ENCODE data around the gene BLCAP. TPM values are rescaled to one million over a fixed set of nuclear protein-coding genes. Genes with fewer than 3 reads are reported as not detected.

The BLCAP gene
- total RNA-seq, 6 experiments from 2014 or later = 32.7 to 75.5 (median 47.8) TPM

DNA sequence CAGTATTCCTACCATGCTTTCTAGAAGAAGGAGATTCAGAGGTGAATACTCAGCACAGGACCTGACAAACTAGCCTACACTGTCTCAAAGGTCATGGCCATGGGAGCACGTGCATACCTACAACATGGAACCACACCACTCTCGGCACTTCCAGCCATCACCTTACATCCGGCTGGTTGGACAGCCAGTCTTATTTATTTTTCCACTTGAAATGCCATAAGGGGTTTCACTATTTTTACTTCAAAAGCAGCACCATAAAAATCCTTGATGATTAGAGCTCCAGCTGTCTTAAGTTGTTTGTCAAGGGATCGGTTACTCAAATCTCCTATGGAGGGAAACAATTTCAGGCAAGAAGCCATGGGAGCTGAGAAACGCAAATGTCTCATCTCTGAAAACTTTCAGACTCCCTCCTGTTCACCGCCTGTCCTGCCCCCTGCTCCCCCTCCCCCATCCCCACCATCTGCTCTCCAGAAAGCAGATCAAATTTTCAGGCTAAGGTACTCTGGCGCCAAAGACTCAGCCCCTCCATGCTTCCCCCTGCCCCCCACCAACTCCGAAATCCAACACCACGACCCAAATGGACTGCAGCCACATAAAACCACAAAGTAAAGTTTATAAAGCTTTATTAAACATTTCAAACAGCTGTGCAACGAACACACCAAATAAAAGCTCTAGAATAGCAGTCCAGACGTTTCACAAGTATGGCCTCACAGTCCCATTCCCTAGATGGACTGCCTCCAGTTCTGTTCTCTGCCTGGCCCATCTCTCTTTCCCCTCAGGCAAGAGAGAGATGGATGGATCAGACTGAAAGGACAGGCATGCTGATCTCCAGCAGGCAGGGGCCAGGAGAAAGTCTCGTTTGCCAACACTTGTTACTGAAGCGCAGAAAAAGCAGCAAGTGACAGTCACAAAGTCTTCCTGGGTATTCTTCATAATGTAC lies 10.6 kb downstream of the BLCAP start:
- Histone ChIP-seq H3K9me3 (no peaks in the 10 kb centered on the region), H3K4me1 (peaks cover 0 to 30% (median 14%) of the 10 kb centered on the region in 4 donors), H3K36me3 (peaks cover 0 to 46% (median 19%) of the 10 kb centered on the region in 4 donors), H3K27ac (no peak overlapping the region), H3K27me3 (no peaks in the 10 kb centered on the region), H3K4me3 (no peak overlapping the region)
- intact Hi-C loops (cut with DNase I) = loop anchor here in 1 of 2 donors (10.0 kb wide), 1 partner anchor 62 kb away; no protein-coding TSS in a partner anchor
- ATAC-seq (no peak), DNase-seq (peak in 1 of 3 donors; percentile 19)
- TF ChIP-seq, protein P1, sequence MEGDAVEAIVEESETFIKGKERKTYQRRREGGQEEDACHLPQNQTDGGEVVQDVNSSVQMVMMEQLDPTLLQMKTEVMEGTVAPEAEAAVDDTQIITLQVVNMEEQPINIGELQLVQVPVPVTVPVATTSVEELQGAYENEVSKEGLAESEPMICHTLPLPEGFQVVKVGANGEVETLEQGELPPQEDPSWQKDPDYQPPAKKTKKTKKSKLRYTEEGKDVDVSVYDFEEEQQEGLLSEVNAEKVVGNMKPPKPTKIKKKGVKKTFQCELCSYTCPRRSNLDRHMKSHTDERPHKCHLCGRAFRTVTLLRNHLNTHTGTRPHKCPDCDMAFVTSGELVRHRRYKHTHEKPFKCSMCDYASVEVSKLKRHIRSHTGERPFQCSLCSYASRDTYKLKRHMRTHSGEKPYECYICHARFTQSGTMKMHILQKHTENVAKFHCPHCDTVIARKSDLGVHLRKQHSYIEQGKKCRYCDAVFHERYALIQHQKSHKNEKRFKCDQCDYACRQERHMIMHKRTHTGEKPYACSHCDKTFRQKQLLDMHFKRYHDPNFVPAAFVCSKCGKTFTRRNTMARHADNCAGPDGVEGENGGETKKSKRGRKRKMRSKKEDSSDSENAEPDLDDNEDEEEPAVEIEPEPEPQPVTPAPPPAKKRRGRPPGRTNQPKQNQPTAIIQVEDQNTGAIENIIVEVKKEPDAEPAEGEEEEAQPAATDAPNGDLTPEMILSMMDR (IDR thresholded peaks at IDR 0.05) = no peak
- no peak for TF ChIP-seq POLR2A (IDR thresholded peaks at IDR 0.05)
- 67% methylated on average over 12 of the region's 13 CpGs for WGBS (ENCODE audit: insufficient coverage, low coverage, low lambda C conversion rate, missing lambda C conversion rate)

DNA sequence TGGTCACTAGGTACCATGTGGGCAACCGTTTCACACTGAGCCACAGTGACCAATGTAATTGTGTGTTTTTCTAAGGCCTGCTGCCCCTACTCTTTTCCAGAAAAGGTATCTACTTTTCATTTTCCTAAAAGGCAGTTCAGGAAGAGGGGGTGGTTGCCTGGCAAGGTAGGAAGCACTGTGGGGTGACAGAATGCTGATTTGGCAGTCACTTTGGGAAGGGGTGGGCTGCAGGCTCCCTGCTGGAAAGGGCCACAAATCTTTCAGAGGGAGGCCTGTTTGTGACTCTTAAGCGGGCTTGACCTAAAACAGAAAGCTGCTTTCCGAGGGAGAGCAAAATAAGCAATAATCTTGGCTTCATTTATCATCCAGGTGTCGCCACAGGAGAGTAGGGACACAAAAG lies 11.8 kb downstream of the BLCAP start:
- DNase-seq (no peak), ATAC-seq (no peak)
- intact Hi-C loops (cut with DNase I) = loop anchor here in 1 of 2 donors (10.0 kb wide), 1 partner anchor 61 kb away; no protein-coding TSS in a partner anchor
- H3K4me1 ChIP-seq = peaks cover 0 to 28% (median 12%) of the 10 kb centered on the region in 4 donors
- no peaks in the 10 kb centered on the region for H3K27me3 ChIP-seq
- H3K36me3 ChIP-seq = peaks cover 0 to 49% (median 21%) of the 10 kb centered on the region in 4 donors
- H3K9me3 ChIP-seq = no peaks in the 10 kb centered on the region
- no peak overlapping the region for H3K4me3 ChIP-seq
- H3K27ac ChIP-seq = no peak overlapping the region
- TF ChIP-seq, protein P1 (IDR thresholded peaks at IDR 0.05) = no peak
- TF ChIP-seq POLR2A (IDR thresholded peaks at IDR 0.05) = no peak
- 79% methylated on average over 3 of the region's 4 CpGs for WGBS (ENCODE audit: insufficient coverage, low coverage, low lambda C conversion rate, missing lambda C conversion rate)

DNA sequence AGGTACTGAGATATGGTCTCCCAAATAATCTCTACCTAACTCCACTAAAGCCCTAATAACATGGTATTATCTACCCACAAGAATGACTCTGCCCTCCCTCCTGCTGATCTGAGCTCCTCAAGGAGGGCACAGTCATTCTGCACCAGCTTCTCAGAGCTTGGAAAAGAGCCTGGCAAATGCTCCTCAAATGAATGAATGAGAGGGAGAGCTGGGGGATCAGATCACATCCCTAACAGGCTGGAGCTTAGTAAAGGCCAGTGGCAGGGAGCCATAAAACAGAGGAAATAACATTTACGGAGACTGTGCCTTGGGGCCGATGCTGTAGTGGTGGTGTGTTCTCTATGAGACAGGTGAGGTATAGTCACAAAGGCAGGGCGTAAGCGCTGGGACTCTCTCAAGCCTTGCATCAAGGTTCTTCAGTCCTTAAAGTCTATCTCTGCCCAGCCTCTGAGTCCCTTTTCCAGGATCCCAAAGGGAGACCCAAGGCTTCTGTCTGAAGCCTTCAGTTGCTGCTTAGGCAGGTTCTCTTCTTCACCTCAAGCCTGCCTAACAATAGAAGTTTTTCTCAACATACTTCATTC lies 13.8 kb downstream of the BLCAP start:
- Histone ChIP-seq H3K27me3 (no peaks in the 10 kb centered on the region), H3K36me3 (peaks cover 0 to 53% (median 23%) of the 10 kb centered on the region in 4 donors), H3K27ac (no peak overlapping the region), H3K4me3 (no peak overlapping the region), H3K9me3 (no peaks in the 10 kb centered on the region), H3K4me1 (peaks cover 0 to 9% (median 2%) of the 10 kb centered on the region in 4 donors)
- 95% methylated on average over 3 of the region's 4 CpGs for WGBS (ENCODE audit: insufficient coverage, low coverage, low lambda C conversion rate, missing lambda C conversion rate)
- ATAC-seq (no peak), DNase-seq (peak in 1 of 3 donors; percentile 17)
- intact Hi-C loops (cut with DNase I) = loop anchor here in 1 of 2 donors (10.0 kb wide), 1 partner anchor 59 kb away; no protein-coding TSS in a partner anchor
- TF ChIP-seq, protein P1 (IDR thresholded peaks at IDR 0.05) = no peak
- TF ChIP-seq POLR2A (IDR thresholded peaks at IDR 0.05) = no peak

DNA sequence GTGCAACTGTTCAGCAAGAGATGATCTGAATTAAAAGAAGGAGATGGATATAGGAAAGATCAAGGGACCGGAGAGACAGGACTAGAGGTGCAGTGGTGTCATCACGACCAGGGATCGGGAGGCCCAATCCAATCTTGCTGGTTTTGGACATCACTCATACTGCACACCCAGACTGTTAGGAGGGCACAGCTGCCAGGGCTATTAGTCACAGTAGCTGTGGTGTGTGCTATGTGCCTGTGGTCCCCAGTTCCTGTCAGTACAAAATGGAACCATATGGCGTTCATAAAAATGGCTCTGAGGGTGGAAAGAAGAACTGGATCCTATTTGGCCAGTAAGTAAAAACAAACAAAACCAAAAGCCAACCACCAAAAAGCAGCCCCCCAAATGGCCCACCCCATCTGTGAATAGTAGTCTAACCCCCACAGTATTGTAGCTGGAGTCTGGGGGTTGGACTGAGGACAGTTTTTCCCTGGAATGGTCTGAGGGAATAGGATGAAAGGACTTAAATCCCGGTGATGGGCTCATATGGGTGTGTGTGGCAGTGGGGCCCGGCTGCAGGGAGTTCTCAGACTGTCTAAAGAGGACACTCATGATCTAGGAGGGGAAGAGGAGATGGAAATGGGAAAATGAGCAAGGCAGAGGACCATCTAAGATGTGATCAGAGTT lies 15.9 kb downstream of the BLCAP start:
- H3K9me3 ChIP-seq = no peaks in the 10 kb centered on the region
- ATAC-seq (no peak), DNase-seq (no peak)
- no peak overlapping the region for H3K27ac ChIP-seq
- intact Hi-C loops (cut with DNase I) = loop anchor here in 1 of 2 donors (10.0 kb wide), 1 partner anchor 57 kb away; no protein-coding TSS in a partner anchor
- TF ChIP-seq, protein P1 (IDR thresholded peaks at IDR 0.05) = no peak
- TF ChIP-seq POLR2A (IDR thresholded peaks at IDR 0.05) = no peak
- H3K4me1 ChIP-seq = no peaks in the 10 kb centered on the region
- H3K27me3 ChIP-seq = no peaks in the 10 kb centered on the region
- 84% methylated on average over 5 of the region's 6 CpGs for WGBS (ENCODE audit: insufficient coverage, low coverage, low lambda C conversion rate, missing lambda C conversion rate)
- peaks cover 0 to 34% (median 15%) of the 10 kb centered on the region in 4 donors for H3K36me3 ChIP-seq
- no peak overlapping the region for H3K4me3 ChIP-seq

Data from right lobe of liver (tissue), 6 donors.